ENCODE data around the gene SEMA3F.

The SEMA3F gene

DNA sequence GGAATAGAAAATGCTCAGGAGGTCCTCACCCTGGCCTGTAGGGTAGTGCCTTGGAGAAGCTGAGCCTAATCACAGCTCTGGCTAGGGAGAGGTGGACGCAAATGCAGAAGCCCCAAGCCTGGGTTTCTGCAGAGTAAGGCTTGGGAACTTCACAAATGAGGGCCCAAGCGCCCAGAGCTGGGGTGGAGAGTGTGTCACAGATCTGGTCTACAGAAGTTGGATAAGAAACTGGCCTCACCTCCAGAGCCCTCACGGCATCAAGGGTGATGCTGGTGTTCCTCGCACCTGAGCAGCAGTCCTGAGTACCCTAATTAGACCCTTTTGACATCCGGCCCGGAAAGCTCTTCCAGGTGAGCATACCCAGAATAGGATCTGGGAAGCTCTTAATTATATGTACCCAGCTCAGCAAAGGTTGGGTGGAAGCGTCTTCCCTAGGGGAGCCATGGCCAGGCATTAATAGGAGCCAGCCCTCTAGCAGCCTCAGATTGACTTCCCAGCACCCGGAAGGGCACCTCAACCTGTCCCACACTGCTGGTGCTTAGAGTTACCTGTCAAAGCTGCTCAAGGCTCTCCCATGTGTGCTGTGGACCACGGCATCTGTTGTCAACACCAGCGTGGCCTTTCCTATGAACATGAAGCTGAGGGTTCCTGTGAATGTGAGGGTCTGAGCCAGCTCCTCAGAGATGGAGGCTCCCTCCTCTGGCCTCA, 34.6 kb upstream of the SEMA3F start:
- H3K36me3 ChIP-seq (ENCODE audit: low read length) = peaks cover 16% of the 10 kb centered on the region; the same call in 1 of the 2 replicates
- no peak overlapping the region for H3K4me3 ChIP-seq (ENCODE audit: insufficient read depth, low read length, poor library complexity, severe bottlenecking)
- H3K27me3 ChIP-seq (ENCODE audit: low read length) = no peaks in the 10 kb centered on the region
- H3K4me2 ChIP-seq (ENCODE audit: low read depth, low read length, poor library complexity, severe bottlenecking) = no peak overlapping the region
- no peak overlapping the region for H3K27ac ChIP-seq (ENCODE audit: low read depth, low read length)
- H3K9me2 ChIP-seq (replicated peaks; ENCODE audit: insufficient read depth, low read length) = no peaks in the 10 kb centered on the region
- H3K9ac ChIP-seq (ENCODE audit: low read length) = no peak overlapping the region
- H3F3A ChIP-seq (ENCODE audit: insufficient read depth) = peaks cover 10% of the 10 kb centered on the region; the same call in 1 of the 2 replicates
- H4K20me1 ChIP-seq (ENCODE audit: low read depth, low read length) = no peaks in the 10 kb centered on the region
- no peak overlapping the region for H2AFZ ChIP-seq (ENCODE audit: low read depth, low read length, severe bottlenecking)
- H3K79me2 ChIP-seq (ENCODE audit: insufficient read depth, low read length) = no peaks in the 10 kb centered on the region
- no peaks in the 10 kb centered on the region for H3K9me3 ChIP-seq (ENCODE audit: insufficient read depth, low read length)
- TF ChIP-seq EZH2phosphoT487 (conservative IDR thresholded peaks at IDR 0.05; ENCODE audit: low read length) = no peak
- no peak for TF ChIP-seq CTCF (IDR thresholded peaks at IDR 0.05; ENCODE audit: insufficient read depth, low read length, poor library complexity, severe bottlenecking)

- no peak overlapping the region for H2AFZ ChIP-seq (ENCODE audit: low read depth, low read length, severe bottlenecking)
- H3K9ac ChIP-seq (ENCODE audit: low read length) = no peak overlapping the region
- H3F3A ChIP-seq (ENCODE audit: insufficient read depth) = peaks cover 10% of the 10 kb centered on the region; the same call in 1 of the 2 replicates
- no peaks in the 10 kb centered on the region for H4K20me1 ChIP-seq (ENCODE audit: low read depth, low read length)
- H3K36me3 ChIP-seq (ENCODE audit: low read length) = peaks cover 12% of the 10 kb centered on the region; the same call in 1 of the 2 replicates
- H3K9me3 ChIP-seq (ENCODE audit: insufficient read depth, low read length) = no peaks in the 10 kb centered on the region
- no peak overlapping the region for H3K4me2 ChIP-seq (ENCODE audit: low read depth, low read length, poor library complexity, severe bottlenecking)
- H3K9me2 ChIP-seq (replicated peaks; ENCODE audit: insufficient read depth, low read length) = no peaks in the 10 kb centered on the region
- H3K4me3 ChIP-seq (ENCODE audit: insufficient read depth, low read length, poor library complexity, severe bottlenecking) = no peak overlapping the region
- no peaks in the 10 kb centered on the region for H3K79me2 ChIP-seq (ENCODE audit: insufficient read depth, low read length)
- no peaks in the 10 kb centered on the region for H3K27me3 ChIP-seq (ENCODE audit: low read length)
- no peak overlapping the region for H3K27ac ChIP-seq (ENCODE audit: low read depth, low read length)
- TF ChIP-seq EZH2phosphoT487 (conservative IDR thresholded peaks at IDR 0.05; ENCODE audit: low read length) = no peak
- TF ChIP-seq CTCF (IDR thresholded peaks at IDR 0.05; ENCODE audit: insufficient read depth, low read length, poor library complexity, severe bottlenecking) = peak; percentile 84
These were observed 33.8 kb upstream of the SEMA3F start for GRCh38 chr3:50121072-50122032.

DNA sequence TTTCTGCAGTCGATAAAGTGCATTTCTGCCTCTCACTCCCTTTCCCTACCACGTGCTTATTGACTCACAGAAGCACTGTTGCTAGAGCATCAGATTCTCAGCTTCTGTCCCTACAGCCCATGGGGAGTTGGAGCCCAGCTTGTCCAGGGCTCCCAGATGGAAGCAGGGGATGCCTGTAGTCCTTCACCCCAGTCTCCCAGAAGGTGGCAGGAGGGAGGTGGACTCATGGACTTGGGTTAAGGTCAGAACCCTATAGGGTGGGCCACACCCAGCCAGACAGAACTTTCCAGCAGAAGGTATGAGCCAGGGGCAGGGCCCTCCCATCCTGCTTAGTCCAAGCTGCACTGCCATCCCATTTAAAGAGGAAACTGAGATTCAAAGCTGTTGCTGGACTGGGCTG, 33.1 kb upstream of the SEMA3F start:
- H3K9me2 ChIP-seq (replicated peaks; ENCODE audit: insufficient read depth, low read length) = no peaks in the 10 kb centered on the region
- TF ChIP-seq CTCF (IDR thresholded peaks at IDR 0.05; ENCODE audit: insufficient read depth, low read length, poor library complexity, severe bottlenecking) = no peak
- no peak for TF ChIP-seq EZH2phosphoT487 (conservative IDR thresholded peaks at IDR 0.05; ENCODE audit: low read length)

More for the DNA sequence above, 33.1 kb upstream of the SEMA3F start:
- H3K4me3 ChIP-seq (ENCODE audit: insufficient read depth, low read length, poor library complexity, severe bottlenecking) = no peak overlapping the region
- no peaks in the 10 kb centered on the region for H3K9me3 ChIP-seq (ENCODE audit: insufficient read depth, low read length)
- H3F3A ChIP-seq (ENCODE audit: insufficient read depth) = peaks cover 7% of the 10 kb centered on the region; the same call in 1 of the 2 replicates
- peaks cover 9% of the 10 kb centered on the region; the same call in 1 of the 2 replicates for H3K36me3 ChIP-seq (ENCODE audit: low read length)
- no peak overlapping the region for H3K4me2 ChIP-seq (ENCODE audit: low read depth, low read length, poor library complexity, severe bottlenecking)
- no peak overlapping the region for H2AFZ ChIP-seq (ENCODE audit: low read depth, low read length, severe bottlenecking)
- no peak overlapping the region for H3K27ac ChIP-seq (ENCODE audit: low read depth, low read length)
- no peaks in the 10 kb centered on the region for H4K20me1 ChIP-seq (ENCODE audit: low read depth, low read length)
- no peaks in the 10 kb centered on the region for H3K79me2 ChIP-seq (ENCODE audit: insufficient read depth, low read length)
- no peak overlapping the region for H3K9ac ChIP-seq (ENCODE audit: low read length)
- H3K27me3 ChIP-seq (ENCODE audit: low read length) = no peaks in the 10 kb centered on the region

Measured in SU-DHL-6 (cell line).